HL-60 (cell line): ENCODE measurements around the gene CCDC191.

Experiments used
- DNase-seq, 2 experiments: peaks; one replicate each; pipeline ENCODE4 v3.0.0-alpha.2; 2010 to 2020; ENCODE audit warnings: low read depth in 1 of 2, low spot score in 1 of 2
- H3K27ac ChIP-seq: fragments of 250-450 bp; sonication (Bioruptor Pico); replicated peaks from 2 replicates; pipeline ENCODE4 v1.5.1; 2020; ENCODE audit warnings: mild to moderate bottlenecking, moderate library complexity
- H3K27me3 ChIP-seq: fragments of 250-450 bp; sonication (Bioruptor Pico); 2 replicates; pipeline ENCODE4 v1.5.1; 2021; ENCODE audit warnings: mild to moderate bottlenecking, moderate library complexity; ENCODE audit not compliant: insufficient read depth, poor library complexity, severe bottlenecking
- H3K4me3 ChIP-seq: replicated peaks from 2 replicates; pipeline ENCODE4 v1.5.1; 2011; ENCODE audit warnings: mild to moderate bottlenecking, control low read depth, low read length; ENCODE audit not compliant: insufficient read depth
- GABPA ChIP-seq: IDR thresholded peaks from 2 replicates; pipeline ENCODE4 v1.6.1; 2012; ENCODE audit warnings: low read depth
- POLR2AphosphoS5 ChIP-seq: IDR thresholded peaks from 2 replicates; pipeline ENCODE4 v1.6.1; 2012; ENCODE audit warnings: low read depth
- REST ChIP-seq: IDR thresholded peaks from 2 replicates; pipeline ENCODE4 v1.6.1; 2012; ENCODE audit warnings: low read depth; ENCODE audit not compliant: insufficient replicate concordance
- SPI1 ChIP-seq: IDR thresholded peaks from 2 replicates; pipeline ENCODE4 v1.6.1; 2012; ENCODE audit warnings: low read depth, mild to moderate bottlenecking, borderline replicate concordance
- TF ChIP-seq, protein P1 (sequence below): IDR thresholded peaks from one replicate; pipeline ENCODE4 v1.5.1; 2011; ENCODE audit warnings: low read length, control low read depth, inconsistent platforms; ENCODE audit not compliant: insufficient read depth

The CCDC191 gene

DNA sequence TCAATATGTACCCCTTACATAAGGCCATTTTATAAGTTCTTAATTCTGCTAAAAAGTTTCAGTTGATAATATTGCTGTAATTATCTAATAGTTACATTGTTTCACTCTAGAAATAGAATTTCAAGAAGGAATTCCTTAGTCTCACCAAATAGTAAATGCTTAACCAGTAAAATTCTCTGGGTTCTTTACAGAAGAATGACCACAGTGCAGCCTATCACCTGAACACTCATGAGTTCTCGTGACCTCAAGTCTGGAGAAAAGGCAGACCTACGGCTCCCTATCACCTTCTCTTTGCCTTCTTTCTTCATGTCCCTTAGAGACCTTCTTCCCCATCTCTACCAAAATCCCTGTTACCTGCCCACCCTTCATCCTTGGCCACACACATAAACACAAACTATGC, 30.9 kb downstream of the CCDC191 start:
- Histone ChIP-seq H3K27ac (no peak overlapping the region), H3K27me3 (no peaks in the 10 kb centered on the region), H3K4me3 (no peak overlapping the region)
- DNase-seq, result no peak
- TF ChIP-seq, protein P1, sequence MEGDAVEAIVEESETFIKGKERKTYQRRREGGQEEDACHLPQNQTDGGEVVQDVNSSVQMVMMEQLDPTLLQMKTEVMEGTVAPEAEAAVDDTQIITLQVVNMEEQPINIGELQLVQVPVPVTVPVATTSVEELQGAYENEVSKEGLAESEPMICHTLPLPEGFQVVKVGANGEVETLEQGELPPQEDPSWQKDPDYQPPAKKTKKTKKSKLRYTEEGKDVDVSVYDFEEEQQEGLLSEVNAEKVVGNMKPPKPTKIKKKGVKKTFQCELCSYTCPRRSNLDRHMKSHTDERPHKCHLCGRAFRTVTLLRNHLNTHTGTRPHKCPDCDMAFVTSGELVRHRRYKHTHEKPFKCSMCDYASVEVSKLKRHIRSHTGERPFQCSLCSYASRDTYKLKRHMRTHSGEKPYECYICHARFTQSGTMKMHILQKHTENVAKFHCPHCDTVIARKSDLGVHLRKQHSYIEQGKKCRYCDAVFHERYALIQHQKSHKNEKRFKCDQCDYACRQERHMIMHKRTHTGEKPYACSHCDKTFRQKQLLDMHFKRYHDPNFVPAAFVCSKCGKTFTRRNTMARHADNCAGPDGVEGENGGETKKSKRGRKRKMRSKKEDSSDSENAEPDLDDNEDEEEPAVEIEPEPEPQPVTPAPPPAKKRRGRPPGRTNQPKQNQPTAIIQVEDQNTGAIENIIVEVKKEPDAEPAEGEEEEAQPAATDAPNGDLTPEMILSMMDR, result no peak
- TF ChIP-seq POLR2AphosphoS5 (no peak), REST (no peak), SPI1 (no peak), GABPA (no peak)

GRCh38 chr3:114022145-114022802, 34.1 kb downstream of the CCDC191 start:
- Histone ChIP-seq H3K27ac (no peak overlapping the region), H3K4me3 (no peak overlapping the region), H3K27me3 (no peaks in the 10 kb centered on the region)
- TF ChIP-seq POLR2AphosphoS5 (no peak), REST (no peak), GABPA (no peak), SPI1 (no peak)
- TF ChIP-seq, protein P1, result no peak
- no peak for DNase-seq

GRCh38 chr3:114020907-114021306, 35.4 kb downstream of the CCDC191 start:
- Histone ChIP-seq H3K27me3 (no peaks in the 10 kb centered on the region), H3K27ac (no peak overlapping the region), H3K4me3 (no peak overlapping the region)
- DNase-seq, result no peak
- TF ChIP-seq POLR2AphosphoS5 (no peak), SPI1 (no peak), GABPA (no peak), REST (no peak)
- TF ChIP-seq, protein P1, result no peak
